HG03439 (cell line): Measurements from ENCODE around the gene GTF2H2.
"Not testable (repeated sequence)": the region's sequence is repeated elsewhere in the genome, so short reads cannot be mapped to it uniquely, and the experiment has no call there.

Experiments
- ATAC-seq: cut with Tn5 transposase; IDR thresholded peaks from one replicate; pipeline ENCODE4 v1.9.1; 2021; ENCODE audit warnings: mild to moderate bottlenecking, moderate library complexity; ENCODE audit not compliant: unreplicated experiment

GTF2H2 gene

DNA sequence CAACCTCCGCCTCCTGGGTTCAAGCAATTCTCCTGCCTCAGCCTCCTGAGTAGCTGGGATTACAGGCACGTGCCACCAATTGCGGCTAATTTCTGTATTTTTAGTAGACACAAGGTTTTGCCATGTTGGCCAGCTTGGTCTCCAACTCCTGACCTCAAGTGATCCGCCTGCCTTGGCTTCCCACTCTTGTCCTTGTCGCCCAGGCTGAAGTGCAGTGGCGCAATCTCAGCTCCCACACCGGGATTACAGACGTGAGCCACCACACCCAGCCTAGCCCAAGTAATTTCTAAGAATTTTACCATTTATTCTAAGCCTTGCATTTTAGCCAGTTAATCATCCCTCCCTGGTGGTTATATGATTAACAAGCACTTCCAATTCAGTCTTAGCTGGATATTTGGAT is 53.3 kb downstream of the GTF2H2 start:
- ATAC-seq, result no peak

GRCh38 chr5:71013575-71013974 is 53.9 kb downstream of the GTF2H2 start:
- ATAC-seq, result no peak

DNA sequence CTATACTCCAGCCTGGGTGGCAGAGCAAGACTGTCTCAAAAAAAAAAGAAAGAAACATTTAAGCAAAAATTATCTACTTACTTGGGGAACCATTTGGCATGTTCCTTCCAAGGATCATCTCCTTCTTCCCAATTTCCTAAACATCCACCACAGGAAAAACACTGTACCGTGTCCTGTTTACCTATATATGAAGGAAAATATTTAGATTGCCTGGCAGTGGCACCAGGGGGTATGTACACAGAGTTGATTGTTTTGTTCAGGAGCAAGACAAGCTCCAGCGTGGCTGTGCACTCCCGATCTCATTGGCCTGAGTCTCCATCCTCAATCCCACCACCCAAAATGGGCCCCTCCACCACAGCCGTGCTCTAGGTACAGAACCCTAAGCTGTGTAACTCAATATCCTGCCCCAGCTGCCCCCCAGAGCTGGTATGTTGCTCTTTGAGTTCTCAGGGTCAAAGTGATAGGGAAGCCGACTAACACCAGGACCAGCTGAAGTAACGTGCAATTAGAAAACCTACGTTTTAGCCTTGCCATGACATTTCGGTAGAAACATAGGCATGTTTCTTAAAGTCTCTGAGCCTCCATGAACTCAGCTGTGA is 56.2 kb downstream of the GTF2H2 start:
- ATAC-seq, result no peak

DNA sequence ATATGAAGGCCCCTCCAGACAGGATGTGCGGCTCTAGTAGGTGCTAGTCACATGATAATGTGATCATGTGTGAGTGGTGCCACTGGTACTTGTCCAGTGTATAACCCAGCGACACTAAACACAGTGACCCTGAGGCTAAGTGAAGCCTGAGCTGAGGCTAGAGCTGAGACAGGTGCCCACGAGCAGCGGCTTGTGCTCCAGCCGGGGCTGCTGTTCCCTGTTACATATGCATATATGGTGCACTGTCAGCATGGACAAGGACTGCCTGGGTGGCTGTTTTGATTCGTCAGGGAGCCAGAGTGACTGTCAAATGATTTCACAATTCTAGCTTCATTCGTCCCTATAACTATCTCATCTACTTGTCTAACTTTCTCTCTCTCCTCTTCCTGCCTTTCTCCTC is 60.5 kb downstream of the GTF2H2 start:
- not testable (repeated sequence) for ATAC-seq
